ENCODE results near the gene OR10J1.

Gene OR10J1

GRCh38 chr1:159430985-159431384, 8.5 kb upstream of the OR10J1 start:
- no peaks in the 10 kb centered on the region for H3K4me1 ChIP-seq
- H3K9me3 ChIP-seq = no peaks in the 10 kb centered on the region
- DNase-seq = no peak
- H3K36me3 ChIP-seq = no peaks in the 10 kb centered on the region
- TF ChIP-seq CTCF (IDR thresholded peaks at IDR 0.05; ENCODE audit: low read depth, low read length) = no peak
- H3K4me3 ChIP-seq (ENCODE audit: low read depth, low read length) = no peak overlapping the region
- H3K27me3 ChIP-seq = no peaks in the 10 kb centered on the region

GRCh38 chr1:159431904-159432303, 7.6 kb upstream of the OR10J1 start, which contains the start of gene OR10J4:
OR10J4 (plus strand) TSS chr1:159432204.
- Histone ChIP-seq H3K27me3 (no peaks in the 10 kb centered on the region), H3K4me3 (ENCODE audit: low read depth, low read length) (no peak within 1 kb of the TSS), H3K9me3 (no peaks in the 10 kb centered on the region), H3K4me1 (no peaks in the 10 kb centered on the region), H3K36me3 (no peaks in the 10 kb centered on the region)
- no peak for TF ChIP-seq CTCF (IDR thresholded peaks at IDR 0.05; ENCODE audit: low read depth, low read length)
- DNase-seq = no peak

DNA sequence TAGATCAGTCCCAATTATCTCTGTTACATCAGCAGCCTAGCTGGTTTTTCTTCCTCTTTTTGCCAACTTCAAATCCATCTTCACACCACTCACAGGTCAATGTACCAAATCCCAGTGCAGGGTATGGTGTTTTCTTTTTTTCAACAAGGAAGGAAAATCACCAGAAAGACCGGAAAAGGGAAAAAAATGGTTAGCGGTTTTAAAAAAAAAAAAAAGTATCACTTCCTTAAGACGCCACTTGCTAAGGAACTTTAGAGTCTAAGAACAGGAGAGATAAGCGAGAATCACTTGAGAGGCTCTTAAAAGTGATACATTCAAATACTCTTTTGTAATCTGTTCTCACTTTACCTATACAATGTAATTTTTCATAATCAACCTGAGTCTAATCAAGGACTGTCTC, 3.1 kb upstream of the OR10J1 start:
- Histone ChIP-seq H3K4me1 (no peaks in the 10 kb centered on the region), H3K9me3 (no peaks in the 10 kb centered on the region), H3K4me3 (ENCODE audit: low read depth, low read length) (no peak overlapping the region), H3K36me3 (no peaks in the 10 kb centered on the region), H3K27me3 (no peaks in the 10 kb centered on the region)
- DNase-seq = no peak
- TF ChIP-seq CTCF (IDR thresholded peaks at IDR 0.05; ENCODE audit: low read depth, low read length) = no peak

DNA sequence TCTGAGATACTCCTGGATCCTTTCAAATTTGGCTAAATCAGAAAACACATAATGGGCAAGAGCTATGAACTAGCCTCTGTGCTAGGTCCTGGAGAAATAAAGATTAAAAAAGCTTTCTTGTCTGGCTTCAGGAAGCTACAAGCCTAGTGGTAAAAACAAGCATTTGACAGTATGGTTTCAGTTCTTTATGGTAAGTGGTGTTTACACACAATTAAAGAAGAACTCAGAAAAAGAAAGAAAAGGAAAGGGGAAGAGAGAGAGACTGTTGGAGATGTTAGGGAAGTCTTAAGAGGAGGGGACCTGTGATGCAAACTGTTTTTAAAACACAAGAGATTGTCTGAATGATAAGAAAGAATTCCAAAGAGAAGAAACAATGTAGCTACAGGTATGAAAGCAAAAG, 1.8 kb downstream of the OR10J1 start:
- no peaks in the 10 kb centered on the region for H3K36me3 ChIP-seq
- no peaks in the 10 kb centered on the region for H3K27me3 ChIP-seq
- no peaks in the 10 kb centered on the region for H3K4me1 ChIP-seq
- no peak overlapping the region for H3K4me3 ChIP-seq (ENCODE audit: low read depth, low read length)
- no peak for TF ChIP-seq CTCF (IDR thresholded peaks at IDR 0.05; ENCODE audit: low read depth, low read length)
- no peak for DNase-seq
- H3K9me3 ChIP-seq = no peaks in the 10 kb centered on the region

DNA sequence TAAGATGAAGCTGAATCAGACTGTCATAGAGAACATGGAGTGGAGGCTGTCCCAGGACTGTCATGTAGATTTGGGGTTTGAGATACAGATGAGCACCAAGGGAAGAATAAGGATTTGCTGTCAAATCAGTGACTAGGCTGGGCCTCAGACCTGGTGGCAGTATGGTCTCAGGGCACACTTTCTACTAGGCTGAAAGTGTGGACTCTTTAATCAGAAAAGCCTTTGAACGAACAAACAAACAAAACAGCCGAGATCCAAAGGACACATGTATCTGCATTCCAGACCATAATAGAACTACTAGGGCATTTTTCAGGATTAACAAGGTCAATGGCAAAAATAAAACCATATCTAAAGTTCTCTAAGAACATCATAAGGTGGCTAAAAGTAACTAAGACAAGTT, 2.9 kb downstream of the OR10J1 start:
- no peaks in the 10 kb centered on the region for H3K36me3 ChIP-seq
- no peak for DNase-seq
- H3K27me3 ChIP-seq = no peaks in the 10 kb centered on the region
- no peak for TF ChIP-seq CTCF (IDR thresholded peaks at IDR 0.05; ENCODE audit: low read depth, low read length)
- no peaks in the 10 kb centered on the region for H3K4me1 ChIP-seq
- no peaks in the 10 kb centered on the region for H3K9me3 ChIP-seq
- no peak overlapping the region for H3K4me3 ChIP-seq (ENCODE audit: low read depth, low read length)

DNA sequence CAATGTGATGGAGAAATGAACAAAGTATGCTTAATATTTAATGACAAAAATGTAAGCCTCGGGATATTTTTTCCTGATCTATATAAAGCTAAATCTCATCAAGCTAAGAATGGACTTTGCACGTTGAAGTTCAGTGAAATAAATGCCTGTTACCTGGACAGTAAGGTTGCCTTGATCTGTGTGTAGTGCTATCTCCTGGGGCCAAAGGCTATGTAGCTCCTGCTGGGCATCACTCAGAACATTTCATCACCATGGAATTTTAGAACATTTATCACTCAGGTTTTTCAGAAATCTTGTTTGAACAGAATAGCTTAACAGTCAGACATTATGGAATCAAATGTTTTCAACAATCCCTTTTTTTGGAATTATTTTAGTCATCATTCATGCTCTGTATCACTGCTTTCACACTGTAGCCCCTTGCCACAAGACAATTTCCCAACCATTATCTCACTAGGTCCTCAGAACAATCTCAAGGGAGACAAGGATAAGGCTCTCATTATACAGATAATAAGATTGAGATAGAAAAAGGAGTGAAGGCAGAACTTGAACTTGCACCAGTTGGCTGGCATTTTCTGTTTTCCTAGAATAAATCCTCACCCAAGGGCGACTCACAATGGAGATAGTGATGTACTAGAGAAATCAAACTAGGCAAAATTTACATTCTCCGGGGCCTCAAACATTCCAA, 3.7 kb downstream of the OR10J1 start:
- Histone ChIP-seq H3K27me3 (no peaks in the 10 kb centered on the region), H3K36me3 (no peaks in the 10 kb centered on the region), H3K9me3 (no peaks in the 10 kb centered on the region), H3K4me3 (ENCODE audit: low read depth, low read length) (no peak overlapping the region), H3K4me1 (no peaks in the 10 kb centered on the region)
- TF ChIP-seq CTCF (IDR thresholded peaks at IDR 0.05; ENCODE audit: low read depth, low read length) = no peak
- DNase-seq = no peak
